ENCODE measurements around the gene GSTP1.

- TF ChIP-seq CTCF (IDR thresholded peaks at IDR 0.05) (no peak), SIN3A (IDR thresholded peaks at IDR 0.05; ENCODE audit: borderline replicate concordance, low read depth, low read length) (no peak), NRF1 (IDR thresholded peaks at IDR 0.05; ENCODE audit: low read depth, low read length) (no peak)
Measured at GRCh38 chr11:67616431-67617242, 33.0 kb downstream of the GSTP1 start.
